ENCODE measurements around the gene FAM187B. TPM values are rescaled to one million over a fixed set of nuclear protein-coding genes. Genes with fewer than 3 reads are reported as not detected.

FAM187B gene
- total RNA-seq, 1 experiment from 2014 or later: not detected

DNA sequence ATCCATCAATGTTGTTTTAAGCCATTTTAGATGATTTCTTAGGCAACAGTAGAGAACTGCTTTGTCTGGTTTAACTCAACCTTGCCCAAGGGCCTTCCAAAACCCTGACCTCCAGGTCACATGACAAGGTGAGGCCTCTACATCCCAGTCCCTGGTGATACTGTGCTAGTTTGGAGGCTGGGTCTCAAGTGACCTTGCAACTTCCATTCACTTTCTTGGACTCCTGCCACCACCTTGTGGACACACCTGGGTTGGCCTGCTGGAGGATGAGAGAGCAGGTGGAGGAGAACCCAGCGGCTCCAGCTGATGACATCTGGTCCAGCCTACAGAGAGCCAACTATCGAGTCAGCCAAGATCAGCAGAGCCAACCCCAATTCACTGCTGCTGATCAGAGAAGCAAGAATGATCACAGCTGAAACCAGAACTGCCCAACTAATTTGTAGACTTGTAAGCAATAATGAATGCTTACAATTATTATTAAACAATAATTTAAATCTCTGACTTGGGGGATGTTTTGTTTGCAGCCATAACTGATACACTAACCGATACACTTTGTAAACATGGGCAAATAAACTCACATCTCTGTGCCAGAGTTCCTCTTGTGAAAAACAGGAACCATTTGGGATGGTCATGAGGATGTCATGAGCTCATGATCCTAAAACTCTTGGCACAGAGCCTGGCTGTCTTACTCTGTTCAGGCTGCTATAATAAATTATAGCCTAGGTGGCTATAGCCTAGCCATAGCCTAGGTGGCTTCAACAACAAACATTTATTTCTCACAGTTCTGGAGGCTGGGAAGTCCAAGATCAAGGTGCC is 11.5 kb downstream of the FAM187B start:
- H3K27ac ChIP-seq (ENCODE audit: low read depth, low read length): no peak overlapping the region
- peaks cover 4 to 11% of the 10 kb centered on the region in 2 experiments; a peak in 2 of 4 replicates for H3K9me3 ChIP-seq (ENCODE audit: control insufficient read depth in 1 of 2, insufficient read depth in 1 of 2, low read depth in 1 of 2, low read length in 2 of 2)
- BruUV-seq (replicated peaks): no TSS peak
- ATAC-seq (no peak), DNase-seq (ENCODE audit: low read depth, low spot score) (no peak)
- no peak overlapping the region for H3K9ac ChIP-seq (ENCODE audit: low read length)
- peaks cover 18 to 36% of the 10 kb centered on the region in 2 experiments for H3K4me1 ChIP-seq (ENCODE audit: control insufficient read depth in 1 of 2, insufficient read depth in 2 of 2, low read length in 2 of 2)
- ChIA-PET POLR2A (no interaction called here), RAD21 (ENCODE audit: low non-redundant PET in 1 of 2, low total read pairs in 2 of 2, uncharacterized antibody in 2 of 2, unreplicated experiment in 2 of 2) (no interaction called here), CTCF (no interaction called here)
- no peaks in the 10 kb centered on the region for H3K9me2 ChIP-seq (ENCODE audit: insufficient read depth)
- no peaks in the 10 kb centered on the region for H4K20me1 ChIP-seq (ENCODE audit: insufficient read depth)
- H3K4me3 ChIP-seq (replicated peaks in 1 of 2; ENCODE audit: low read depth in 1 of 2, low read length in 2 of 2): no peak overlapping the region
- peak; percentile 25; the same call in 1 of the 2 replicates for TF ChIP-seq RAD21 (IDR thresholded peaks at IDR 0.05; ENCODE audit: low read depth)
- TF ChIP-seq, protein P1, sequence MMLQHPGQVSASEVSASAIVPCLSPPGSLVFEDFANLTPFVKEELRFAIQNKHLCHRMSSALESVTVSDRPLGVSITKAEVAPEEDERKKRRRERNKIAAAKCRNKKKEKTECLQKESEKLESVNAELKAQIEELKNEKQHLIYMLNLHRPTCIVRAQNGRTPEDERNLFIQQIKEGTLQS (IDR thresholded peaks at IDR 0.05): no peak
- H3K36me3 ChIP-seq (ENCODE audit: control insufficient read depth in 1 of 2, insufficient read depth in 2 of 2, low read length in 2 of 2): no peaks in the 10 kb centered on the region
- no peaks in the 10 kb centered on the region for H3K79me2 ChIP-seq (ENCODE audit: insufficient read depth, low read length)
- intact Hi-C loops (cut with micrococcal nuclease): no loop called here
- no peak overlapping the region for H3K4me2 ChIP-seq (ENCODE audit: low read length)
- no peaks in the 10 kb centered on the region for H3K27me3 ChIP-seq (ENCODE audit: insufficient read depth, low read length)
- H2AFZ ChIP-seq (ENCODE audit: low read depth, low read length, poor library complexity, severe bottlenecking): no peak overlapping the region

DNA sequence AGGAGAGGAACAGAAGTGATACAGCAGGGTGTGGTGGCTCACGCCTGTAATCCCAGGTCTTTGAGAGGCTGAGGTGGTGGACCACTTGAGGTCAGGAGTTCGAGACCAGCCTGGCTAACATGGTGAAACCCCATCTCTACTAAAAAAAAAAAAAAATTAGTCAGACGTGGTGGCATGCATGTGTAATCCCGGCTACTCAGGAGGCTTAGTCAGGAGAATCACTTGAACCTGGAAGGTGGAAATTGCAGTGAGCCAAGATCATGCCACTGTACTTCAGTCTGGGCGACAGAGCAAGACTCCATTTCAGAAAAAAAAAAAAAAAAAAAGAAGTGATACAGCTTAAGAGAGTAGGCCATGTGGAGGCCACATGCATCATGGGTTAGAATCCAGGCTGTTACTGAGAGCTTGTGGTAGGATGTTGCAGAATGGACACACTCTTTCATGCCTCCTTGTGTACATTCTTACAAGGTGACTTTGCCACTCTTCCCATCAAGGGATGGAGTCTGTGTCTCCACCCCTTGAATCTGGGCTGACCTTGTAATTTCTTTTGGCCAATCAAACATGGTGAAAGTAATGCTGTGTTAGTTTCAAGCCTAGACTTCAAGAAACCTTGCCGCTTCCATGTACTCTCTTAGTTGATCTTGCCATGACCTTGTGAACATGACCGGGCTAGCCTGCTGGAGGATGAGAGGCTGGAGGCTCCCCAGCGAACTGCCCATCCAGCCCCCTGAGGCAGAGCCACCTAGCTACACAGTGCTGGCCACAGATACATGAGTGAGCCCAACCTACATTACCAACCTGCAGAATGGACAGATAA is 12.3 kb downstream of the FAM187B start:
- no peak for ATAC-seq

More for the DNA sequence above, 12.3 kb downstream of the FAM187B start:
- Histone ChIP-seq H2AFZ (ENCODE audit: low read depth, low read length, poor library complexity, severe bottlenecking) (no peak overlapping the region), H3K9me2 (ENCODE audit: insufficient read depth) (no peaks in the 10 kb centered on the region), H3K4me2 (ENCODE audit: low read length) (no peak overlapping the region), H3K36me3 (ENCODE audit: control insufficient read depth in 1 of 2, insufficient read depth in 2 of 2, low read length in 2 of 2) (no peaks in the 10 kb centered on the region), H4K20me1 (ENCODE audit: insufficient read depth) (no peaks in the 10 kb centered on the region), H3K9me3 (ENCODE audit: control insufficient read depth in 1 of 2, insufficient read depth in 1 of 2, low read depth in 1 of 2, low read length in 2 of 2) (peaks cover 4 to 11% of the 10 kb centered on the region in 2 experiments; a peak in 2 of 4 replicates), H3K4me3 (replicated peaks in 1 of 2; ENCODE audit: low read depth in 1 of 2, low read length in 2 of 2) (no peak overlapping the region), H3K9ac (ENCODE audit: low read length) (no peak overlapping the region), H3K27me3 (ENCODE audit: insufficient read depth, low read length) (no peaks in the 10 kb centered on the region), H3K27ac (ENCODE audit: low read depth, low read length) (no peak overlapping the region), H3K4me1 (ENCODE audit: control insufficient read depth in 1 of 2, insufficient read depth in 2 of 2, low read length in 2 of 2) (peaks cover 18 to 42% of the 10 kb centered on the region in 2 experiments), H3K79me2 (ENCODE audit: insufficient read depth, low read length) (no peaks in the 10 kb centered on the region)
- ChIA-PET POLR2A (no interaction called here), RAD21 (ENCODE audit: low non-redundant PET in 1 of 2, low total read pairs in 2 of 2, uncharacterized antibody in 2 of 2, unreplicated experiment in 2 of 2) (interaction anchor here in 1 of 2 experiments (1.3 kb wide), 1 partner anchor 75 kb away, joined by 3 read pairs; no protein-coding TSS in a partner anchor), CTCF (no interaction called here)
- BruUV-seq (replicated peaks): no TSS peak
- TF ChIP-seq RAD21 (IDR thresholded peaks at IDR 0.05; ENCODE audit: low read depth): no peak
- TF ChIP-seq, protein P2, sequence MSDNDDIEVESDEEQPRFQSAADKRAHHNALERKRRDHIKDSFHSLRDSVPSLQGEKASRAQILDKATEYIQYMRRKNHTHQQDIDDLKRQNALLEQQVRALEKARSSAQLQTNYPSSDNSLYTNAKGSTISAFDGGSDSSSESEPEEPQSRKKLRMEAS (IDR thresholded peaks at IDR 0.05): no peak
- no peak for DNase-seq (ENCODE audit: low read depth, low spot score)
- intact Hi-C loops (cut with micrococcal nuclease): no loop called here

Measured in HCT116 (cell line).